Prostate gland (tissue), 2 donors: ENCODE data around the gene DAGLA.

Source experiments
- CTCF ChIP-seq, 4 experiments: fragments of 200-600 bp in 2 of 4; fragments of 450-650 bp in 2 of 4; sonication (generic) in 2 of 4; IDR thresholded peaks; 1 replicate in 3 of 4; 2 replicates in 1 of 4; pipeline ENCODE4 v1.5.1; 2016 to 2019; ENCODE audit warnings: antibody characterized with exemption in 4 of 4, mild to moderate bottlenecking in 2 of 4, moderate library complexity in 2 of 4
- POLR2A ChIP-seq: fragments of 450-650 bp; IDR thresholded peaks from one replicate; pipeline ENCODE4 v1.6.1; 2016; ENCODE audit warnings: antibody characterized with exemption, mild to moderate bottlenecking
- POLR2AphosphoS5 ChIP-seq: sonication (generic); formaldehyde crosslinking; IDR thresholded peaks from one replicate; pipeline ENCODE4 v1.6.1; 2017; ENCODE audit warnings: antibody characterized with exemption

DNA sequence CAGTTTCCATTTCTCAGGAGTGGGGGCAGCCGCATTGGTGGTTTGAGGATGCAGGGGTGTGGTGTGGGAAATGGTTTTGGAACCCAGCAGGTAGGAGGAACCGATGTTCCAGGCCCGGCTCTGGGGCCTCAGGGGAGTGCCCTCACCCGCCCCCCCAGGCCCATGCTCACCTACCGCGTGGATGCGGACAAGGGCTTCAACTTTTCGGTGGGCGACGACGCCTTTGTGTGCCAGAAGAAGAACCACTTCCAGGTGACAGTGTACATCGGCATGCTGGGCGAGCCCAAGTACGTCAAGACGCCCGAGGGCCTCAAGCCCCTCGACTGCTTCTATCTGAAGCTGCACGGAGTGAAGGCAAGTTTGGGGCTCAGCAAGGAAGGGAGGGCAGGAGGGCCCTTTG, 93.6 kb downstream of the DAGLA start:
- TF ChIP-seq CTCF (IDR thresholded peaks at IDR 0.05) (no peak), POLR2A (no peak), POLR2AphosphoS5 (no peak)
